Uterus (tissue), 2 donors: ENCODE measurements around the gene BBX.

Experiments used
- CTCF ChIP-seq, 4 experiments: fragments of 200-600 bp in 2 of 4; fragments of 450-650 bp in 2 of 4; sonication (generic) in 2 of 4; IDR thresholded peaks; one replicate each; pipeline ENCODE4 v1.5.1; 2016 to 2019; ENCODE audit warnings: antibody characterized with exemption in 4 of 4, mild to moderate bottlenecking in 2 of 4, moderate library complexity in 1 of 4
- POLR2A ChIP-seq, 2 donors: fragments of 450-650 bp; IDR thresholded peaks; one replicate each; pipeline ENCODE4 v1.6.1; 2016; ENCODE audit warnings: antibody characterized with exemption in 2 of 2, mild to moderate bottlenecking in 1 of 2, moderate library complexity in 1 of 2

GRCh38 chr3:107701299-107701698 lies 178.5 kb downstream of the BBX start:
- TF ChIP-seq POLR2A (IDR thresholded peaks at IDR 0.05) (no peak), CTCF (IDR thresholded peaks at IDR 0.05) (no peak)
